Thoracic aorta (tissue), 2 donors: ENCODE measurements around the gene PPP1R9B. TPM values are rescaled to one million over a fixed set of nuclear protein-coding genes. Genes with fewer than 3 reads are reported as not detected.

Experiments
- ATAC-seq: fragments of 150-250 bp; one replicate; pipeline ENCODE4 v1.8.0; 2017; ENCODE audit warnings: low read depth; ENCODE audit not compliant: insufficient number of reproducible peaks, low FRiP score
- DNase-seq: peaks from one replicate; pipeline ENCODE4 v3.0.0-alpha.2; 2020; ENCODE audit warnings: low spot score
- H3K27ac ChIP-seq, 2 donors: fragments of 200-600 bp; sonication (generic); 1 replicate in 1 of 2; 2 replicates in 1 of 2; pipeline ENCODE4 v1.5.1; 2016; ENCODE audit warnings: mild to moderate bottlenecking in 2 of 2, moderate library complexity in 2 of 2
- H3K27me3 ChIP-seq: fragments of 200-600 bp; sonication (generic); replicated peaks from 2 replicates; pipeline ENCODE4 v1.6.0; 2016; ENCODE audit warnings: mild to moderate bottlenecking; ENCODE audit not compliant: insufficient read depth
- H3K36me3 ChIP-seq: fragments of 200-600 bp; sonication (generic); one replicate; pipeline ENCODE4 v1.5.1; 2016
- H3K4me1 ChIP-seq, 2 donors: fragments of 200-600 bp; sonication (generic); 1 replicate in 1 of 2; 2 replicates in 1 of 2; pipeline versions ENCODE4 v1.5.1 to v1.6.0; 2016; ENCODE audit warnings: low read depth in 2 of 2, mild to moderate bottlenecking in 1 of 2; ENCODE audit not compliant: control insufficient read depth in 1 of 2
- H3K4me3 ChIP-seq: fragments of 200-600 bp; sonication (generic); 2 replicates; pipeline ENCODE4 v1.5.1; 2016; ENCODE audit warnings: mild to moderate bottlenecking
- H3K9me3 ChIP-seq: fragments of 200-600 bp; sonication (generic); 2 replicates; pipeline ENCODE4 v1.5.1; 2016
- CTCF ChIP-seq: fragments of 200-600 bp; sonication (generic); IDR thresholded peaks from one replicate; pipeline ENCODE4 v1.5.1; 2019; ENCODE audit warnings: antibody characterized with exemption
- total RNA-seq, 2 donors: library from RNA; depleted of rRNA; stranded (reverse); fragments of >200 nt; gene quantifications; one replicate each; pipeline versions ENCODE4 v1.1.0 to v1.2.3, GENCODE V29; 2016

The PPP1R9B gene
- total RNA-seq, 2 donors from 2014 or later: 53.3 to 67.1 TPM

- peaks cover 32 to 49% of the 10 kb centered on the region in 2 donors for H3K4me1 ChIP-seq
- TF ChIP-seq CTCF: no peak
- no peak for DNase-seq
- no peaks in the 10 kb centered on the region for H3K9me3 ChIP-seq
- H3K36me3 ChIP-seq: no peaks in the 10 kb centered on the region
- H3K27me3 ChIP-seq: no peaks in the 10 kb centered on the region
- H3K4me3 ChIP-seq: peak overlapping the region; percentile 73
- no peak for ATAC-seq
- no peak overlapping the region for H3K27ac ChIP-seq
These were observed 21.8 kb downstream of the PPP1R9B start for GRCh38 chr17:50128441-50129352.

GRCh38 chr17:50127697-50128361 is 22.6 kb downstream of the PPP1R9B start:
- Histone ChIP-seq H3K9me3 (no peaks in the 10 kb centered on the region), H3K4me3 (no peak overlapping the region), H3K36me3 (no peaks in the 10 kb centered on the region), H3K27ac (no peak overlapping the region), H3K27me3 (no peaks in the 10 kb centered on the region), H3K4me1 (peaks cover 25 to 40% of the 10 kb centered on the region in 2 donors)
- DNase-seq (no peak), ATAC-seq (no peak)
- no peak for TF ChIP-seq CTCF

GRCh38 chr17:50125420-50125997 is 25.0 kb downstream of the PPP1R9B start:
- Histone ChIP-seq H3K9me3 (no peaks in the 10 kb centered on the region), H3K4me3 (no peak overlapping the region), H3K27me3 (no peaks in the 10 kb centered on the region), H3K27ac (no peak overlapping the region), H3K4me1 (peaks cover 12 to 17% of the 10 kb centered on the region in 2 donors), H3K36me3 (no peaks in the 10 kb centered on the region)
- no peak for DNase-seq
- no peak for TF ChIP-seq CTCF
- no peak for ATAC-seq

GRCh38 chr17:50123649-50124349 is 26.7 kb downstream of the PPP1R9B start:
- ATAC-seq: no peak
- H3K4me1 ChIP-seq: peaks cover 1 to 6% of the 10 kb centered on the region in 2 donors
- H3K27ac ChIP-seq: no peak overlapping the region
- no peaks in the 10 kb centered on the region for H3K27me3 ChIP-seq
- no peak for DNase-seq
- no peak overlapping the region for H3K4me3 ChIP-seq
- no peaks in the 10 kb centered on the region for H3K36me3 ChIP-seq
- H3K9me3 ChIP-seq: no peaks in the 10 kb centered on the region
- no peak for TF ChIP-seq CTCF
